Endothelial cell of umbilical vein (primary cell): ENCODE data around the gene TMEM129. TPM values are rescaled to one million over a fixed set of nuclear protein-coding genes. Genes with fewer than 3 reads are reported as not detected.
A peak's percentile ranks its signal among the peaks of the same experiment; 100 is the strongest.

Source experiments
- BruUV-seq: library from RNA; stranded (reverse); fragments of 400-500 nt; replicated peaks from 2 replicates; lab custom pipeline; 2021; lab: Mats Ljungman, UMichigan
- CTCF ChIA-PET: fragments of 300-600, 350-600 bp; sonication (Branson Sonifier 250); formaldehyde crosslinking; loops from one replicate; lab custom pipeline; 2021; ENCODE audit warnings: antibody characterized with exemption, inconsistent platforms; lab: Charles Lee
- POLR2A ChIA-PET: fragments of 300-600, 350-600 bp; sonication (Branson Sonifier 250); formaldehyde crosslinking; loops from one replicate; lab custom pipeline; 2021; ENCODE audit warnings: antibody characterized with exemption, inconsistent platforms; lab: Charles Lee
- DNase-seq: peaks from one replicate; pipeline ENCODE4 v3.0.0-alpha.2; 2011; ENCODE audit warnings: low read depth, low spot score
- FAIRE-seq: peaks from 2 replicates; lab custom pipeline; 2011; peaks lifted over from hg19 to GRCh38; lab: Jason Lieb, UNC
- H2AFZ ChIP-seq: 2 replicates; pipeline ENCODE4 v1.6.0; 2012; ENCODE audit warnings: low read depth, low read length, control low read depth, inconsistent platforms
- H3K27ac ChIP-seq: 2 replicates; pipeline ENCODE4 v1.5.1; 2011; ENCODE audit warnings: low read depth, mild to moderate bottlenecking, control low read depth, low read length, moderate library complexity; ENCODE audit not compliant: insufficient read depth
- H3K27me3 ChIP-seq, 2 experiments: 2 replicates each; pipeline versions ENCODE4 v1.6.0 to v1.6.1; 2011; ENCODE audit warnings: low read length in 2 of 2, mixed read lengths in 1 of 2; ENCODE audit not compliant: control insufficient read depth in 2 of 2, insufficient read depth in 2 of 2
- H3K36me3 ChIP-seq, 2 experiments: 2 replicates in 1 of 2; 3 replicates in 1 of 2; pipeline ENCODE4 v1.5.1; 2011; ENCODE audit warnings: low read length in 2 of 2, mild to moderate bottlenecking in 1 of 2, moderate library complexity in 1 of 2; ENCODE audit not compliant: control insufficient read depth in 2 of 2, insufficient read depth in 2 of 2; ENCODE audit errors: extremely low read depth in 1 of 2
- H3K4me1 ChIP-seq: 3 replicates; pipeline ENCODE4 v1.5.1; 2011; ENCODE audit warnings: mild to moderate bottlenecking, low read length; ENCODE audit not compliant: control insufficient read depth, insufficient read depth; ENCODE audit errors: extremely low read depth
- H3K4me2 ChIP-seq: 2 replicates; pipeline ENCODE4 v1.6.1; 2011; ENCODE audit warnings: low read length, control low read depth, mixed read lengths; ENCODE audit not compliant: insufficient read depth
- H3K4me3 ChIP-seq, 3 experiments: fragments of 200-600 bp in 1 of 3; sonication (generic), shearing (Covaris generic) in 1 of 3; replicated peaks in 1 of 3; 2 replicates each; pipeline ENCODE4 v1.5.1; 2011 to 2016; ENCODE audit warnings: control low read depth in 3 of 3, low read length in 3 of 3, mild to moderate bottlenecking in 2 of 3, inconsistent platforms in 1 of 3, low read depth in 1 of 3, moderate library complexity in 1 of 3; ENCODE audit not compliant: insufficient read depth in 1 of 3
- H3K79me2 ChIP-seq: 2 replicates; pipeline ENCODE4 v1.6.0; 2012; ENCODE audit warnings: low read length, inconsistent platforms; ENCODE audit not compliant: control insufficient read depth, insufficient read depth
- H3K9ac ChIP-seq: replicated peaks from 2 replicates; pipeline ENCODE3; 2011; ENCODE audit warnings: low read length, control low read depth; ENCODE audit not compliant: insufficient read depth; ENCODE audit errors: extremely low read depth
- H3K9me1 ChIP-seq: replicated peaks from 3 replicates; pipeline ENCODE4 v1.6.0; 2011; ENCODE audit warnings: mild to moderate bottlenecking, low read length; ENCODE audit not compliant: control insufficient read depth, insufficient read depth; ENCODE audit errors: extremely low read depth
- H3K9me3 ChIP-seq: replicated peaks from 2 replicates; pipeline ENCODE4 v1.5.1; 2012; ENCODE audit warnings: low read length, inconsistent platforms; ENCODE audit not compliant: control insufficient read depth, insufficient read depth
- H4K20me1 ChIP-seq: replicated peaks from 2 replicates; pipeline ENCODE3; 2011; ENCODE audit warnings: mild to moderate bottlenecking, low read length; ENCODE audit not compliant: control insufficient read depth, insufficient read depth; ENCODE audit errors: extremely low read depth
- EZH2 ChIP-seq: IDR thresholded peaks from 2 replicates; pipeline ENCODE4 v1.6.1; 2012; ENCODE audit warnings: borderline replicate concordance, low read depth, mild to moderate bottlenecking, moderate library complexity, low read length, inconsistent platforms; ENCODE audit not compliant: severe bottlenecking
- FOS ChIP-seq: IDR thresholded peaks from 2 replicates; pipeline ENCODE4 v1.6.1; 2011; ENCODE audit warnings: mild to moderate bottlenecking, low read length, moderate library complexity, borderline replicate concordance; ENCODE audit not compliant: insufficient read depth
- GATA2 ChIP-seq: IDR thresholded peaks from 2 replicates; pipeline ENCODE4 v1.7.0; 2011; ENCODE audit warnings: low read depth, mild to moderate bottlenecking, moderate library complexity, mixed read lengths, low read length; ENCODE audit not compliant: insufficient read length, insufficient read depth
- JUN ChIP-seq: IDR thresholded peaks from 2 replicates; pipeline ENCODE4 v1.6.1; 2011; ENCODE audit warnings: borderline replicate concordance, low read depth; ENCODE audit not compliant: insufficient read length, insufficient read depth
- MYC ChIP-seq: IDR thresholded peaks from one replicate; pipeline ENCODE4 v1.6.1; 2011; ENCODE audit warnings: mild to moderate bottlenecking, low read depth, low read length
- POLR2A ChIP-seq: IDR thresholded peaks from 2 replicates; pipeline ENCODE4 v1.6.1; 2012; ENCODE audit warnings: low read depth, mild to moderate bottlenecking, control low read depth, low read length
- POLR2AphosphoS5 ChIP-seq: IDR thresholded peaks from 2 replicates; pipeline ENCODE4 v1.6.1; 2012; ENCODE audit warnings: low read depth, mild to moderate bottlenecking, control low read depth, low read length, moderate library complexity; ENCODE audit not compliant: insufficient read depth
- dilution Hi-C: fragments of 300-500 bp; cut with MboI; formaldehyde crosslinking; loops from one replicate; pipeline ENCODE4 v1.15.0; 2019; ENCODE audit warnings: low sequenced_read_pairs; ENCODE audit not compliant: extremely low pct_ligation_motif_present
- intact Hi-C: fragments of 100-400 bp; cut with micrococcal nuclease; formaldehyde crosslinking; loops from one replicate; pipeline ENCODE4 v1.10.0; 2022
- polyA plus RNA-seq, 4 experiments: library from polyadenylated mRNA; depleted of rRNA in 3 of 4; stranded (reverse) in 3 of 4; unstranded in 1 of 4; fragments of >200 nt; gene quantifications; 2 replicates each; pipeline versions ENCODE4 v1.2.1 to v1.2.3, GENCODE V29; 2011 to 2012; ENCODE audit warnings: missing spikeins in 1 of 4
- total RNA-seq: library from RNA; stranded (reverse); gene quantifications from 2 replicates; pipeline ENCODE4 v1.2.3, GENCODE V29; 2021
- TF ChIP-seq, protein P1 (sequence below): IDR thresholded peaks from 2 replicates; pipeline ENCODE4 v1.6.1; 2011; ENCODE audit not compliant: insufficient read depth, insufficient read length
- TF ChIP-seq, protein P2 (sequence below), 2 donors: IDR thresholded peaks; 1 replicate in 1 of 2; 2 replicates in 1 of 2; pipeline ENCODE4 v1.5.1; 2011; ENCODE audit warnings: low read length in 2 of 2, mild to moderate bottlenecking in 2 of 2, moderate library complexity in 2 of 2, control low read depth in 1 of 2, inconsistent platforms in 1 of 2, low read depth in 1 of 2; ENCODE audit not compliant: insufficient read depth in 1 of 2; ENCODE audit errors: extremely low read depth in 1 of 2

Gene TMEM129
- total and polyA plus RNA-seq, 2 donors (not counting 3 experiments of a cell fraction or from before 2014, with no cell fraction given): 23.2 to 33.2 TPM

DNA sequence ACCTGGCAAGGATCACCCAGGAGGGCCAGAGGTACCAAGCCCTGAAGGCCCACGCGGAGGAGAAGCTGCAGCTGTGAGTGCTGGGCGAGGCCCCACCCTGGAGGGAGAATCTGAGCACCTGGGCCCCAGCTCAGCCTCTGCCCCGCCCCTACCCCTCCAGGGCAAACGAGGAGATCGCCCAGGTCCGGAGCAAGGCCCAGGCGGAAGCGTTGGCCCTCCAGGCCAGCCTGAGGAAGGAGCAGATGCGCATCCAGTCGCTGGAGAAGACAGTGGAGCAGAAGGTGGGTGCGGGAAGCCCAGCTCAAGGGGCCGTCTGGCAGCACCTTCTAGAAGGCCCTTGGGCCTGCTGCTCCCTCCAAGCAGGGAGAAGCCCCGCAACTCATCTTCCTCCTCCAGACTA, 23.4 kb upstream of the TMEM129 start:
- H3K9me1 ChIP-seq: no peaks in the 10 kb centered on the region
- dilution Hi-C loops (no loop called here), intact Hi-C loops (no loop called here)
- H2AFZ ChIP-seq: no peak overlapping the region
- TF ChIP-seq FOS: no peak
- no peak for TF ChIP-seq GATA2
- TF ChIP-seq POLR2AphosphoS5: no peak
- no peak for TF ChIP-seq JUN
- TF ChIP-seq, protein P1, sequence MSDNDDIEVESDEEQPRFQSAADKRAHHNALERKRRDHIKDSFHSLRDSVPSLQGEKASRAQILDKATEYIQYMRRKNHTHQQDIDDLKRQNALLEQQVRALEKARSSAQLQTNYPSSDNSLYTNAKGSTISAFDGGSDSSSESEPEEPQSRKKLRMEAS: no peak
- CTCF ChIA-PET: interaction anchor here (1.8 to 6.0 kb wide), 3 partner anchors 17 to 167 kb away, joined by 5 to 198 read pairs (median 14); no protein-coding TSS in a partner anchor
- no peaks in the 10 kb centered on the region for H3K79me2 ChIP-seq
- H3K4me3 ChIP-seq: no peak overlapping the region
- BruUV-seq: TSS peak; percentile 43
- no peak overlapping the region for H3K4me2 ChIP-seq
- H3K27me3 ChIP-seq: no peaks in the 10 kb centered on the region
- FAIRE-seq (no peak), DNase-seq (no peak)
- POLR2A ChIA-PET: interaction anchor here (0.6 kb wide), 1 partner anchor 13 kb away, joined by 5 read pairs; no protein-coding TSS in a partner anchor
- no peak overlapping the region for H3K9ac ChIP-seq
- H3K4me1 ChIP-seq: peaks cover 4% of the 10 kb centered on the region
- H3K36me3 ChIP-seq: peaks cover 8 to 24% of the 10 kb centered on the region in 2 experiments
- no peak overlapping the region for H3K27ac ChIP-seq
- no peaks in the 10 kb centered on the region for H4K20me1 ChIP-seq
- H3K9me3 ChIP-seq: no peaks in the 10 kb centered on the region

DNA sequence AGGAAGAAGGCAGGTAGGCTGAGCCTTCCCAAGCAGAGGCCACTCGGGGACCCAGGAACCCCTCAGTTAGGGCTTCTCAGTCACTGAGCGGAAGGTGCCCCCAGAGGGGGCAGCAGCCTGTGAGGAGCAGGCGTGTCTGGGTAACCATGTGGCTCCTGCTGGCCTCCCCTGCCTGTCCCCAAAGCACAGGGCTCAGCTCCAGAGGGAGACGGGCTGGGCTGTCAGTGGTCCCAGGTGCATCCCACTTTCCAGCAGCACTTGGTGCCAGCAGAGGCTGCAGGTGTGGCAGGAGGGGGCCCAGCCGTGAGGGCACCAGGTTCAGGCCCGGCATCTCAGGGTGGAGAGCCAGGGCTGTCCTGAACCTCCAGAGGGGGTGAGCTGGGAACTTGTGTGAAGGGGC, 22.9 kb upstream of the TMEM129 start:
- no peaks in the 10 kb centered on the region for H3K9me1 ChIP-seq
- H3K27ac ChIP-seq: no peak overlapping the region
- BruUV-seq: no TSS peak
- no peaks in the 10 kb centered on the region for H4K20me1 ChIP-seq
- peaks cover 8 to 26% of the 10 kb centered on the region in 2 experiments for H3K36me3 ChIP-seq
- TF ChIP-seq EZH2 (no peak), GATA2 (no peak), FOS (no peak), POLR2AphosphoS5 (no peak), JUN (no peak), MYC (no peak), POLR2A (no peak)
- TF ChIP-seq, protein P1: no peak
- TF ChIP-seq, protein P2, sequence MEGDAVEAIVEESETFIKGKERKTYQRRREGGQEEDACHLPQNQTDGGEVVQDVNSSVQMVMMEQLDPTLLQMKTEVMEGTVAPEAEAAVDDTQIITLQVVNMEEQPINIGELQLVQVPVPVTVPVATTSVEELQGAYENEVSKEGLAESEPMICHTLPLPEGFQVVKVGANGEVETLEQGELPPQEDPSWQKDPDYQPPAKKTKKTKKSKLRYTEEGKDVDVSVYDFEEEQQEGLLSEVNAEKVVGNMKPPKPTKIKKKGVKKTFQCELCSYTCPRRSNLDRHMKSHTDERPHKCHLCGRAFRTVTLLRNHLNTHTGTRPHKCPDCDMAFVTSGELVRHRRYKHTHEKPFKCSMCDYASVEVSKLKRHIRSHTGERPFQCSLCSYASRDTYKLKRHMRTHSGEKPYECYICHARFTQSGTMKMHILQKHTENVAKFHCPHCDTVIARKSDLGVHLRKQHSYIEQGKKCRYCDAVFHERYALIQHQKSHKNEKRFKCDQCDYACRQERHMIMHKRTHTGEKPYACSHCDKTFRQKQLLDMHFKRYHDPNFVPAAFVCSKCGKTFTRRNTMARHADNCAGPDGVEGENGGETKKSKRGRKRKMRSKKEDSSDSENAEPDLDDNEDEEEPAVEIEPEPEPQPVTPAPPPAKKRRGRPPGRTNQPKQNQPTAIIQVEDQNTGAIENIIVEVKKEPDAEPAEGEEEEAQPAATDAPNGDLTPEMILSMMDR (IDR thresholded peaks at IDR 0.05; ENCODE audit: extremely low read depth in 1 of 2, insufficient read depth in 1 of 2, low read depth in 1 of 2, low read length in 2 of 2): no peak
- no peak overlapping the region for H3K9ac ChIP-seq
- H3K79me2 ChIP-seq: no peaks in the 10 kb centered on the region
- FAIRE-seq: no peak
- ChIA-PET POLR2A (interaction anchor here (0.6 kb wide), 1 partner anchor 13 kb away, joined by 5 read pairs; no protein-coding TSS in a partner anchor), CTCF (interaction anchor here (2.6 to 6.0 kb wide), 2 partner anchors 67 to 167 kb away, joined by 14 to 198 read pairs; no protein-coding TSS in a partner anchor)
- no peaks in the 10 kb centered on the region for H3K27me3 ChIP-seq
- dilution Hi-C loops (no loop called here), intact Hi-C loops (no loop called here)
- H3K9me3 ChIP-seq: no peaks in the 10 kb centered on the region
- no peak overlapping the region for H2AFZ ChIP-seq
- H3K4me3 ChIP-seq: no peak overlapping the region
- DNase-seq: no peak
- peaks cover 4% of the 10 kb centered on the region for H3K4me1 ChIP-seq
- no peak overlapping the region for H3K4me2 ChIP-seq
